ENCODE results near the gene ZC3H12A.

GRCh38 chr1:37515185-37516034 lies 41.0 kb downstream of the ZC3H12A start:
- TF ChIP-seq CTCF (conservative IDR thresholded peaks at IDR 0.05; ENCODE audit: low read length) (no peak), EZH2phosphoT487 (IDR thresholded peaks at IDR 0.05; ENCODE audit: borderline replicate concordance) (no peak)
